GM21515 (cell line): ENCODE data around the gene DTNBP1.
A peak's percentile ranks its signal among the peaks of the same experiment; 100 is the strongest.

ENCODE experiments used
- ATAC-seq: cut with Tn5 transposase; IDR thresholded peaks from one replicate; pipeline ENCODE4 v1.9.1; 2021; ENCODE audit not compliant: unreplicated experiment

DTNBP1 gene, protein sequence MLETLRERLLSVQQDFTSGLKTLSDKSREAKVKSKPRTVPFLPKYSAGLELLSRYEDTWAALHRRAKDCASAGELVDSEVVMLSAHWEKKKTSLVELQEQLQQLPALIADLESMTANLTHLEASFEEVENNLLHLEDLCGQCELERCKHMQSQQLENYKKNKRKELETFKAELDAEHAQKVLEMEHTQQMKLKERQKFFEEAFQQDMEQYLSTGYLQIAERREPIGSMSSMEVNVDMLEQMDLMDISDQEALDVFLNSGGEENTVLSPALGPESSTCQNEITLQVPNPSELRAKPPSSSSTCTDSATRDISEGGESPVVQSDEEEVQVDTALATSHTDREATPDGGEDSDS

DNA sequence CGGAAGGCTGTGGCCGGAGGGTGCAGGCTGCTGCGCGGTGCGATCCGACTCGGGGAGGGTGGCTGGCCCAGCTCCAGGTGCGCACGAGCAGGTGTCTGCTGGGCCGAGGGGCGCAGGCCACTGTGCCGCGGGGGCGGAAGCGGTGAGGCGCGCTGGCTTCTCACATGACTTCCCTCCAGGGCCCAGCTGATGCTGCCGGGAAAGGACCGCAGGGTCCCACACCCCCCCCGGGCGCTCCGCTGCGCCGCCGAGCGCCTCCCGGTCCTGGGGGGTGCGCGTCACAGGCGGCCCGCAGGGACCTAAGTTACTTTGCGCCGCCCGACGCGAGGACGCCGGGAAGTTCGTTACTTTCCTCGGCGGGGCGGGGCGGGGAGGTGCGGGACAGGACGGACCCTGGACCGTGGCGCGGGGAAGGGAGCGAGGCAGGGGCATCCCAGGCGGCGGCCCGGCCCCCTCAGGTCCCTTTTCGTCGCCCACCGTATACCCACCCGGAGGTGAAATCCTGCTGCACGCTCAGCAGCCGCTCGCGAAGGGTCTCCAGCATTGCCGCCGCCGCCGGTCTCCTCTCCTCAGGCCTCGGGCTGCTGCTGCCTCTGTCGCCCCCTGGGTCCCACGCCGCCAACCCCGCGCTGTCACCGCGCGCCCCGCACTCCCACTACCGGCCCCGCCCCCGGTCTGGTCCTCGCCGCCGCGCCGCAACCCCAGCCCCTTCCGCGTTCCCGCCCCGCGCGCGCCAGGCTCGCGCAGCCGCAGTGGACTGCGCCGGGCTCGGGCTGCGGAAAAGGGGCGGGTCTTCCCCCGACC is at the start of gene DTNBP1:
DTNBP1 (minus strand) TSS at position 703 of the 804 bp plus-strand sequence; CDS start at position 544, 159 bp downstream.
- peak; percentile 69 for ATAC-seq

DNA sequence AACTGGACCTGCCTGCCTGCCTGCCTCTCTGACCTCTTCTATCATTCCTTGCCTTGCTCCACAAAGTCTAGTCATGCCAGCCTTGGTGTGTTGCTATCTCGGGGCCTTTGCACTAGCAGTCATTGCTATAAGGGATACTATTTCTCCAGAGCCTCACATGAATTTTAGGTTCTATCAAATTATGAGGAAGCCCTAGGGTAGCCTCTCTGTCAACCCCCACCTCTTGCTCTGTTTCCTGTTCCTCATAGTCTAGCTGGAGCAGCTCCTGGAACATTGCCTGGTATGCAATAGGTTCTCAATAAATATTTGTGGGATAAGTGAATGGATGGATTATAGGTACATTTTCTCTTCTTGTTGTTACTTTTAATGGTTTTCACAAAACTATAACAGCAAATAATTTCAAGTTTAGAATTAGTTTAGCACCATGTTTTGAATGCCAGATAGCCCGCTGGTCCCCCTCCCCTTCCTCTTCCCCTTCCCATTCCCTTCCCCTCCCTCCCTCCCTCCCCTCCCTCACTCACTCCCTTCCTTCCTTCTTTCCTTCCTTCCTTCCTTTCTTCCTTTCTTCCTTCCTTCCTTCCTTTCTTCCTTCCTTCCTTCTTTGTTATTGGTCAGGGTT is 46.9 kb upstream of the DTNBP1 start:
- ATAC-seq: no peak

DNA sequence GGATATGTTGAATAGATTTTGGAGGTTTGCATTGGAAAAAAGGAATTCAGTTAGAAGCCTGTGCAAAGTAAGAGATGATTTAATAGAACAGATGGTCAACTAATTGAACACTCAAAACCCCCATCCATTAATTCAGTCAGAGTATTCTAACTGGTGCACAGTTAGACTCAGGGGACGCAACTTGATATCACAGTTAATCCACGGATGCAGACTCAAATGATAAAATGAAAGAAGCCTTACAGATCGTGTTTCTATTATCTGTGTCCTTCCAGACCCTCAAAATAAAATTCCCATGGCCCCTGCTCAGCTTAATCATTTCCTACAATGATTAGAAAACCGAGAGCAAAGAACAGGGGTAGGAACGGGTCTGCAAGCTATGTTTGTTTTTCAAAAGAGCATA is 45.4 kb upstream of the DTNBP1 start:
- no peak for ATAC-seq

DNA sequence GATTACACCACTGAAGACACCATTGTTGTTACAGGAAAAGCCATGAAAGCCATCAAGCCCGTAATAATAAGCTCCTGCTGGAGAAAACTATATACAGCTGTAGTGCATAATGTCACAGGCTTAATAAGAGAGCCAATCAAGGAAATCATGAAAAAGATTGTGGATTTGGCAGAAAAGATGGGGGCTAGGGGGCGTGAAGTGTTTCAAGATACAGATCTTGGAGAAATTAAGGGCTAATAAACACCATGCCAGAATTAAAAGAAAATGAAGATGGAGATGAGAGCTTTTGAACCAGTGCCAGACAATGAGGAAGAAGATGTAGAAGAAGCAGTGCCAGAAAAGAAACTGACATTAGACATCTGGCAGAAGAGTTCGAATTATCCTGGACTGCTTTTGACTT is 43.2 kb upstream of the DTNBP1 start:
- ATAC-seq: no peak

DNA sequence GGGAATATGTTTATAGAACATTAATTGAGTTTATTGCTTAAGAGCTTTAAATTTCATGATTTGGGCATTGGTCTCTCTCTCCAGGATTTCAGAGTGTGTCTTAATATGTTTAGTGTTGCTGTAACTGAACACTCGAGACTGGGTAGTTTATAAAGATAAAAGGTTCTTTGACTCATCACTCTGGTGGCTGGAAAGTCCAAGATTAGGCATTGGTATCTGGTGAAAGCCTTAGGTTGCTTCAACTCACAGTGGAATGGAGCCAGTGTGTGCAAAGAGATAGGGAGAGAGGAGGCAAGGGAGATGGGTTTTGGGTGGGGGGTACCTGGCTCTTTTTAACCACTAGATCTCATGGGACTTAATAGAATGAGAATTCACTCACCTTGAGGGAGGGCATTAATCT is 35.6 kb upstream of the DTNBP1 start:
- no peak for ATAC-seq

DNA sequence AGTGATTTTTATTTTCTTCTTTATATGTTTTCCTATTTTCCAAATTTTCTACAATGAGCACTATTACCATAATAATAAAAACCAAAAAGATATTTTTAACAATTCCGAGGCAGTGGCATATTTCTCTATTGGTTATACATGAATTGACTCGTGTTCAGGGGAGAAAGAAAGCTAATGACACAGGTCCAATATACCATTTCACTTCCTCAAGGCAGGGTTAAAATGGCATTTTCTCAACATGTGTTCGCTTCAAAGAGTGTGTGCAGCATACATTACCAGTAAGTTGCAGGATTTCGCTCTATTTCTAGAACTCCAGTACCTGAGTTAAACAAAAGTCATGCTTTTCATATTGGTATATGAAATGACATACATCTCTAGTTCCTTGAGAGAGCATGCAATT is 35.1 kb upstream of the DTNBP1 start:
- no peak for ATAC-seq

DNA sequence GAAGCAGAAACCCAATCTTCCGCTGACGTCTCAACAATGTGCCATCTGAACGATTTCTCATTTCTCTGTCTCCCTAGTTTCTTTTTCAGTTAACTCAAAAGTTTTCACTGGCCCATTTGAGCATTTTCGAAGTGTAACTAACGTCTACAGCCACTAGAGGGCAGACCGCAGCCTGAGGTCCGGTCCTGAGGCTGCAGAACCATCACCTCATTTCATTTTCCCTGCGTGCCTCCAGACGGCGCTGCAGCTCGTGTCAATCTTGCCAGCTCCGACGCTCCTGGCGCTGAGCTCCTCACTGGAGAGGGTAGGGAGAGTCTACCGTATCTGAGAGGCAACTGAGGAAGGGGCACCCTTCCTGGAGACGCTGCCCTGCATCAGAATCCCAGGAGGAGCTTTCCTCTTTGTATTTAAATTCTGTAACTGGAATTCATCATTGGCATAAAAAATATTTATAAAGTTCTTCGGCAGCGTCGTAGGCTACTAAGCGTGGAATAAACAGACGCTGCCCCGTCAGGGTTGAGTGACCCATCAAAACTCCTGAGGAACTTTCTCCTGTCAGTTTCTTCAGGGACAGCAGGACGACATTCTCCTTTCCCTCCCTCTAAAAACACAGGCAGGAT is 28.5 kb upstream of the DTNBP1 start:
- ATAC-seq: peak; percentile 94

DNA sequence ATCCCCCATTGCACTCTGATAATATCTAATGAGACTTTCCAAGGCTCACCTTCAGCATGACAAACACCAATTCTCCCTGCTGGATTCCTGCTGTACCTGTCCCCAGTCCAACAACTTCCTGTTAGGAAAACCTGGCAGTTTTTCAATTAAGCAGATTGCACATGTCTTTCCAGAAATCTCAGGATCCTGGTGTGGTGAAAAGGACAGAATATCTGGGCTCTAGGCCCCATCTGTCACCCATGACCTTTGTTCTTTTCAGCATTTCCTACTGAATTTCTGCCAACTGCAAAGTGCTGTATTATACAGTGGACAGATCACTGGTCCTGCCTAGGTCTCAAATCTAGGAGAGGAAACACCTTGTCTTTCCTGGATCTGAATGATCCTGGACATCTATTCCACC is 27.7 kb upstream of the DTNBP1 start:
- ATAC-seq: no peak

DNA sequence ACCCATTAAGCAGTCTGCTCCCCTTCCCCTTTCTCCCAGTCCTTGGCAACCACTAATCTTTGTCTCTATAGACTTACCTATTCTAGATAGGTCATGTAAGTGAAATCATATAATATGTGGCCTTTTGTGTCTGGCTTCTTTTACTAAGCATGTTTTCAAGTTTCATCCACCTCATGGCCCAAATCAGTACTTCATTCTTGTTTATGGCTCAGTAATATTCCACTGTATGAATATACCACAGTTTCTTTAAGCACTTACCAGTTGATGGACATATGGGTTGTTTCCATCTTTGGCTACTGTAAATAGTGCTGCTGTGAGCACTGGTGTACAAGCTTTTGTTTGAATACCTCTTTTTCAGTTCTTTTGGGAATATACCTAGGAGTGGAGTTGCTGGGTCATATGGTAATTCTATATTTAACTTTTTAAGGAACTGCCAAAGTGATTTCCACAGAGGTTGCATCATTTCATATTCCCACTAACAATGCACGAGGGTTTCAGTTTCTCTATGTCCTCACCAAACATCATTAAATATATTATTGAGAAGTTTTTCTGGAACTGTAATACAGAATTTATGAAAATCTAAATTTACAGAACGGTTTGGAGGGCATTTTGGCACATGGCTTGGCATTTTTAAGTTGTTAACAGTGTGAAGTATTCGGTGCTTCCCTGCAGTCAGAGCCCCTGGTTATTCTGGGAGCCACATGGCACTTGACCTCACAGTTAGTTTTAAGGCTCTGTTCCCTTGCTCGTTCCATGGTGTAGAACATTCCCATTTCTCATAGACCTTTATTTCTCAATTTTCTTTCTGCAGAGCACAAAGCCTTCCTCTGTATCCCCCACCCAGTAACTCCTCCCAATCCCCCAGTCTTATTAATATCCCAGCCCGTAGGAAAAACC is 27.0 kb upstream of the DTNBP1 start:
- no peak for ATAC-seq

DNA sequence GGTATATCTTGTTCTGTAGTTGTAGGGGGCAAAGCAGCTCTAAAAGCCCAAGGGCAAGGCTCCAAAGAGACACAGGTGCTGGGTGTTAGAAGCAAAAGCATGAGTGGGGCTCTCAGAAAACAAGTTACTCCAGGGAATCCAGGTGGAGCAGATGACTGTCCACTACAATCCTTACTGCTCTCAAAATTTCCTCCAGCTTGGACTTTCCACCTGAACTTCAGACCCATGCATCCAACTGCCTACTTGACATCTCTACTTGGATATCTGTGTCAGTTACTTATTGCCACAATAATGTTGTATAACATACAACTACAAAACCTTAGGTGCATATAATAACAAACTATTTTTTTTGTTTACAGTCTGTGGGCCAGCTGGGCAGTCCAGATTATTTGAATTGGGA is 22.8 kb upstream of the DTNBP1 start:
- ATAC-seq: no peak

DNA sequence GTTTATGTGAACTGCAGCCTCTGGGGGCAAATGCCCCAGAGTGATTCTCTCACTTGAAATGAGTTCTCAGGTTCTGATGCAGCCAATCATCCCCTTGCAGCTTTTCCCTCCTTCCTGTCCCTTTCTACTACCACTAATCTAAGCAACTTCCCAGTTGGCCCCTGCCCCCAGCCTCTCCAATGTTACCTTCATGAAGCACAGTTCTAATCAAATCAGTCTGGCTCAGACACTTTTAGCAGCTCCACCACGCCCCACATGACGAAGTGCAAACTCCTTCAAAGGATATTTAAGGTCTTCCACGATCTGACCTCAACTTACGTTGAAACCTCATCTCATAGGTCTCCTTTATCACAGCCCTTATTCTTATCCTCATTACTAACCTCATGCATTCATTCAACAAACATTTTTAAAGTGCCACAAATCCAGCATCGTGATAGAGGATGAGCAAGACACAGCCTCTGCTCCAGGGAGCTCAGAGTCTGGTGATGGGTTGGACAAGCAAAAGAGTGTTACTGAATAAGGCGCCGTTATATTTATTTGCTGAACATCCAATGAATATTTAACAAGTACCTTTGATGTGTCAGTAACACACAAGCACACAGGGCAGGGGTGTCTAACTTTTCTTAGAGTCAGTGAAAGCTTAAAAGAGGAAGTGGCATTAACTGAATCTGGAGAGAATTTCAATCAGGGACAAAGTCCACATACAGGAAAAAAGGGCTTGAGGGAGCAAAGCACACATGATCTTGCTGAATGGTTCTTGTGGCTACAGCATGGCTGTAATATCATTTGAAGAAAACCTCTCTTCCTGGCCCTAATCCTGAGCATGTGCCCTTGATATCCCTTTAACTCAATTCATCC is 20.4 kb upstream of the DTNBP1 start:
- ATAC-seq: no peak

DNA sequence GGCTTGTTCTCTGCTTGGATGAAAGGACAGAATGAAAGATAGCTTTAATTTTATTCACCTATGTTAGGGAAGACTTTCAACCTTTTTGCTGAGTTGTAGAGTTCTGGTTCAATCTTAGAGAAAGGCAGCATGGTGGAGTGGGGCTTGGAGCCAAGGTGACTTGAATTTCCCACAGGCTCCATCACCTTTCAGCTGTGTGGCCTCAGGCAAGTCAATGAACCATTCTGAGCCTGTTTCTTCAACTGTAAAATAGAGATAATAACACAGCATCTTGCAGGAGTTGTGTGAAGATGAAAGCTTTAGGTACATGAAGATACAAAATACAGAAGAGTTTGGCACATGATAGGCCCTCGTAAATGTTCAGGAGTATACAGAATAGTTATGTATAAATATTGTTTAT is 19.1 kb upstream of the DTNBP1 start:
- ATAC-seq: no peak

DNA sequence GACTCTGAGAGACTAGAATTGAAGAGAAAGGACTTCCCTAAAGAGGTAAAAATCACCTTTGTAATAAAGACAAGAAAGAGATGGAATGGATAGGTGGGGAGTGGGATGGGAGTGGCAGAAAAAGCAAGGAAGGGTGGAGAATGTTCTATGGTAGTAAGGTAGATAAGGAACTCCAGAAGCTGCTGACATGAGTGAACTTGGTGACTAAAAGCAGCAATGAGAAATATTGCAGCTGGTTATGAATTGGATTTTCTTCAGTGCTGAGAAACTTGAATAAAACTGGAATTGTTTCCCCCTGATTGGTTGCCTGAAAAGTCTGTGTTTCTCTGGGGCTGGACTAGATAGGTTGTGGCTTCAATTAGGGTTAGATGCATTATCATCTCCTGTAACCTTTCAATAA is 15.7 kb upstream of the DTNBP1 start:
- no peak for ATAC-seq

DNA sequence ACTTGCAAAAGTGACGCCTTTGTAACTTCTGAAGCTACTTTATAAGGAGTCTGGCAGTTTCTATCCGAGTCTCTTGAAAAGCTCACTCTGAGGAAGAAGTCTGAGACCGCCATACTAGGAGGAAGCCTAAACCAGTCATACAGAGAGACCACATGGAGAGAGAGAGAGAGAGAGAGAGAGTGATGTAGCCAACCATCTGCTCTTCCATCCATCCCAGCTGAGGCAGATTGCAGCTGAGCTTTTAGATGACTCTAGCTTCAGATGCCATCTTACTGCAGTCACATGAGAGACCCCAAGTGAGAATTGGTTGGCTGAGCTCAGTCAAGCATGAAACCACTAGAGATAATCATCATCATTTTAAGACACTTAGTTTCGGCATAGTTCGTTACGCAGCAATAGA is 15.0 kb upstream of the DTNBP1 start:
- ATAC-seq: no peak

DNA sequence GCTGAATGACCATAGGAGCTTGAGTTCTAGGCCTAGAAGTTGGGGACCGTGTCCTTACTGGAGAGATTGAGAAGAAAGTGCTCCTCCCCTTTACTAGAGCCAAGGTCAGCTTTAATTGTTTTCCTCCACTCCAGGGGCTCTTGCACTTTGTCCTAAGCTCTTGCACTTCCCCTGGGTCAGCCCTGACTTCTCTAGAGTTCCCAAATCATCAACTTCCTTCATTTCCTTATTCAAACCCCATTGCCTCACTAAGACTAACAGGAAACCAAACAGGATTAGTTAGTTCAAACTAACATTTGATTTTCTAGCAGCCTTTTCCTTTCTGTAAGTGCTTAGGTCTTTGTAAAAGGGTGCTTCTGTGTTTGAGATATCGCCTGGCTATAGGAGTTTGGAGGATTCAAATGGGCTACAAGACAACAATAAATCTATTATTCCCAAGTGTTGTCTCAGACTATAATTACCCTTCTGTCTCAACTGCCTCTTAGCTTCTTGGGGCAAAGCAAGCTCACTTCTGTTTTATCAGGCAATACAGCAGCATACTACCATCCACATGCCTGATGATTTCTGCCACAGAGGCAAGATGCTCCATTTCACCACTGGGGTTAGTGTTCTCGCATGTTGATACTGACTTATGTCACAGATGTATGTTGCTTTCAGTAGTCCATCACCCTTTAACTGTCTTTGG is 12.8 kb upstream of the DTNBP1 start:
- ATAC-seq: no peak

DNA sequence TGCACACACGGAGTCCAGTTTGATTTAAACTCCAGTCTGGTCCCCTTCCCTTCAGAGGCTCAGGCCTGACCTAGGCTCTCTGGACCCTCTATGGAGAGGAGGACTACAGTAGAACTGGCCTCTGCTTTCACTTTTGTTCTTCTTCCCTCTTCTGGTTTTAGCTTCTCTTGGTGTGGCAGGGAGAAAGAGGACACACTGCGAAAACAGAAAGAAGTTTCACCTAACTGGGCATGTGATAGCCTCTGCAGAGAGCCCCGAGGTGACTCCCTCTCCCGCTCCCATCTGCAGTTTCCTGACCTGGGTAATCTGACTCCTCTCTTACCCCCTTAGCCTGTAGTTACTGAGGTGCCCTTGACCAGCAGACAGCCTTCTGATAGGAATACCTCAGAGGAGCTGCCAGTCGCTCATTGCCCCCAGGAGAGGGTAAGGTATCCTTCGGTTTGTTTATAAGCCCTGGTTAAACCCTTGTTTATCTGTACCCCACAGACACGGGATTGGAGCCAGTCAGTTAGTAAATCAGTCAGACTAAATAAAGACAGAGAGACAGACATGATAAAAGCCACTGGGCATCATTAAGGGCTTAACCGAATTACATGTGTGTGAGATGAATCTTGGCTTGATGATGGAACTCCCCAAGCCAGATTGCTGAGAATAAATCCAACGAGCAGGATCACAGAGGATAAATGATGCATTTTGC is 12.0 kb upstream of the DTNBP1 start:
- ATAC-seq: no peak

DNA sequence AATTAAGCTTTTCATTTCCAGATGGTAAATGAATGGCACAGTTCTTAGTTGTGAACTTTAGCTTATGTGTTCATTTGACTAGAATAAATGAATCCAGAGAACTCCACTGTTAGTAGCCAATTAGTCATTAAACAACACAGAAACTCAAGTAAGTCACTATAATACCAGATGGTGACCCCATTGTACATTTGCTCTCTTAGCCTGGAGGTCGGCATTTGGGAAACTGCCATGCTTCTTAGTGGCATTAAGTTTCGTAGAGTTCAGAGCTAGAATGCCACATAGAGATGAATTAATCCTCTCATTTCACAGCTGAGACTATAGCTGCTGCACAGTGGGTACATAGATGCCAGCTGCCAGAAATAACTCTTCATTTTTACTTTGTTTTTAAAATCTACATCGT is 10.8 kb upstream of the DTNBP1 start:
- ATAC-seq: no peak

DNA sequence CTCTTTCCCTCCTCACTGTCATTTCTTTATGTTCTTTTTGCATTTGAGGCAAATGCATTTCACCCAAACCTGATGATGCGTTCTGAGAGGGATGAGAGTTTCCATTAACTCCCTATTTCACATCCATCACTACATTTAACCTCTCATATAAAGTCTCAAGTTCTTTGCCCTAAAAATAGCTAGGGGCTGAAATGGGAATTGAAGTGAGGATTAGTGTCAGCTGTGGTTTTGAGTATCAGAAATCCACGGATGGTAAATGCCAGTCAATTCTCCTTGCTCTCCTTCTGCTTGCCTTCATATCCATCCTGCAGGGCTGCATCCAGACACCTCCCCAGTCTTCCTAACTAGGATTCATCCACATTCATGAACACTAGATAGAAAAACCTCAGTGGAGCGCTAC is 10.0 kb upstream of the DTNBP1 start:
- ATAC-seq: no peak
